GM04503 (cell line): ENCODE results near the gene TAF3.
"Not testable (repeated sequence)": the region's sequence is repeated elsewhere in the genome, so short reads cannot be mapped to it uniquely, and the experiment has no call there.

Experiments
- DNase-seq: peaks from one replicate; pipeline ENCODE4 v3.0.0-alpha.2; 2012; ENCODE audit warnings: low read depth

Gene TAF3

GRCh38 chr10:7969623-7970022, 151.3 kb downstream of the TAF3 start:
- no peak for DNase-seq

GRCh38 chr10:7971949-7972348, 153.6 kb downstream of the TAF3 start:
- no peak for DNase-seq

GRCh38 chr10:7972367-7972766, 154.1 kb downstream of the TAF3 start:
- no peak for DNase-seq

- DNase-seq = no peak
These were observed 161.9 kb downstream of the TAF3 start for GRCh38 chr10:7980196-7980595.

- no peak for DNase-seq
These were observed 164.4 kb downstream of the TAF3 start for GRCh38 chr10:7982727-7983126.

- DNase-seq = no peak
These were observed 166.0 kb downstream of the TAF3 start for GRCh38 chr10:7984325-7984724.

- no peak for DNase-seq
These were observed 166.6 kb downstream of the TAF3 start for GRCh38 chr10:7984896-7985295.

GRCh38 chr10:7986851-7987250, 168.5 kb downstream of the TAF3 start:
- no peak for DNase-seq

- no peak for DNase-seq
These were observed 170.7 kb downstream of the TAF3 start for GRCh38 chr10:7988989-7989388.

GRCh38 chr10:7998831-7999230, 180.5 kb downstream of the TAF3 start:
- DNase-seq = no peak

GRCh38 chr10:8004469-8005000, 186.2 kb downstream of the TAF3 start:
- DNase-seq = no peak

- DNase-seq = no peak
These were observed 188.1 kb downstream of the TAF3 start for GRCh38 chr10:8006274-8006999.

GRCh38 chr10:8009031-8009430, 190.7 kb downstream of the TAF3 start:
- no peak for DNase-seq

- DNase-seq = no peak
These were observed 194.7 kb downstream of the TAF3 start for GRCh38 chr10:8013006-8013405.

- DNase-seq = no peak
These were observed 195.3 kb downstream of the TAF3 start for GRCh38 chr10:8013619-8014018.

GRCh38 chr10:8014649-8015048, 196.3 kb downstream of the TAF3 start:
- no peak for DNase-seq

- DNase-seq = peak; percentile 20
These were observed 199.0 kb downstream of the TAF3 start for GRCh38 chr10:8017277-8017676.

- no peak for DNase-seq
These were observed 205.0 kb downstream of the TAF3 start for GRCh38 chr10:8023321-8023720.

GRCh38 chr10:8023851-8024250, 205.5 kb downstream of the TAF3 start:
- DNase-seq = no peak

- no peak for DNase-seq
These were observed 208.3 kb downstream of the TAF3 start for GRCh38 chr10:8026349-8027259.

- DNase-seq = not testable (repeated sequence)
These were observed 212.9 kb downstream of the TAF3 start for GRCh38 chr10:8031211-8031610.

- DNase-seq = no peak
These were observed 214.3 kb downstream of the TAF3 start for GRCh38 chr10:8032558-8032957.
